GM19324 (cell line): Measurements from ENCODE around the gene TNFRSF4.
A peak's percentile ranks its signal among the peaks of the same experiment; 100 is the strongest.

Experiments
- ATAC-seq: cut with Tn5 transposase; IDR thresholded peaks from one replicate; pipeline ENCODE4 v1.9.1; 2021; ENCODE audit warnings: mild to moderate bottlenecking, moderate library complexity; ENCODE audit not compliant: unreplicated experiment, low FRiP score

TNFRSF4 gene

GRCh38 chr1:1234180-1234808 is 20.3 kb upstream of the TNFRSF4 start:
- ATAC-seq, result no peak

- ATAC-seq, result no peak
Measured at GRCh38 chr1:1233567-1233892, 19.6 kb upstream of the TNFRSF4 start.

DNA sequence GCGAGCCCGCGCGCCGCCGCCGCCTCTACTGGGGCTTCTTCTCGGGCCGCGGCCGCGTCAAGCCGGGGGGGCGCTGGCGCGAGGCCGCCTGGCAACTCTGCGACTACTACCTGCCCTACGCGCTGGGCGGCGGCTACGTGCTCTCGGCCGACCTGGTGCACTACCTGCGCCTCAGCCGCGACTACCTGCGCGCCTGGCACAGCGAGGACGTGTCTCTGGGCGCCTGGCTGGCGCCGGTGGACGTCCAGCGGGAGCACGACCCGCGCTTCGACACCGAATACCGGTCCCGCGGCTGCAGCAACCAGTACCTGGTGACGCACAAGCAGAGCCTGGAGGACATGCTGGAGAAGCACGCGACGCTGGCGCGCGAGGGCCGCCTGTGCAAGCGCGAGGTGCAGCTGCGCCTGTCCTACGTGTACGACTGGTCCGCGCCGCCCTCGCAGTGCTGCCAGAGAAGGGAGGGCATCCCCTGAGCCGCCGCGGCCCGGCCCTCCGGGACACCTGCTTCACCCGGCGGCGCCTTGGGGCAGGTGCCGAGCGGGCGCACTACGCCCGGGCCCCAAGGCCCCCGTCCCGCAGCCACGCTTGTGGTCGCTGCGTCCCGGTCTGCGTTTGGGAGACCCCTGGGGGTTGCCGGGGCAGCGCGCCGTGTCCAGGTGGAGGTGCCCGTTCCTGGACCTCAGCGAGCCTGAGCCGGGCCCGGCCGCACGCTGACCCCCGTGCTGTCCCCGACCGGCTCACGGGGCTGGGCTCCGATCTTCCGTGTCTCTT is 19.0 kb upstream of the TNFRSF4 start:
- no peak for ATAC-seq

- ATAC-seq, result no peak
Measured at GRCh38 chr1:1232208-1232795, 18.3 kb upstream of the TNFRSF4 start, which contains the start of gene B3GALT6. B3GALT6 (plus strand) TSS chr1:1232237; CDS start chr1:1232279, 42 bp downstream.

DNA sequence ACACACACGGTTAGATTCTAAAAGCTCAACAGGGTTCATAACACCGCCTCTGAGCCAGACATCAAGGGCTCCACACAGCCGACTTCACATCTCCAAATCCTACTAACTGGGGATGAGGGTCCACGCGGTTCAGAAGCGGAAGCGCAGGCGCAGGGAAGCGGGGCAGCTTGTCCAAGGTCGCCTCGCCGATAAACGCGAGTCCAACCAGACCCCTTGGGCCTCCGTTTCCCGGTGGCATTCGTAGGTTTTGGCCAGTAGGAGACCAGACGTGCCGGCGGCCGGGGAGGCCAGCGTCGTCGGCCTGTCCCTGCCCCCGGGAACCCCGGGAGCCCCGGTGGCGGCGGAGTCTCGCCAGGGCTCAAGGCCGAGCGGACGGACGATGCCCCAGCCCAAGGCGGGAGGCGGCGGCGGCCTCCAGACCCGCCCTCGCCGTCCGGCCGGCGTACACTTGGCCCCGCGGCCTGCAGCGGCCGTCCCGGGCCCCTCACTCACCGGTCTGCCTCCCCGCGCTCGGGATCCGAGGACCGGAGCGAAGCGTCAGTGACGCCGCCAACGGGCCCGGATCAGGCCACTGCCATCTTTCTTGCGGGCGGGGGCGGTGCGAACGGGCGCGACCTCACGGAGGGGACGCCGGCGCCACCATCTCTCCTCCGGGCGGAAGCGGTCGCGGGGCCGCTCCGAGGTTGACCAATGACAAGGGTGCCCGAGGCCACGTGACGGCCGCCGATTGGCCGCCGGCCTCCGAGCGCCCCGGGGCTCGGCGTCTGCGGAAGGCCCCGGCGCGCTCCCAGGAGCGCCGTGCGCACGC is 17.7 kb upstream of the TNFRSF4 start, which contains the start of gene SDF4:
SDF4 (minus strand) TSS at position 602 of the 808 bp plus-strand sequence. CDS start 3,229 bp downstream, outside the sequence.
- peak; percentile 95 for ATAC-seq

- no peak for ATAC-seq
Measured at GRCh38 chr1:1230656-1231399, 16.9 kb upstream of the TNFRSF4 start.

DNA sequence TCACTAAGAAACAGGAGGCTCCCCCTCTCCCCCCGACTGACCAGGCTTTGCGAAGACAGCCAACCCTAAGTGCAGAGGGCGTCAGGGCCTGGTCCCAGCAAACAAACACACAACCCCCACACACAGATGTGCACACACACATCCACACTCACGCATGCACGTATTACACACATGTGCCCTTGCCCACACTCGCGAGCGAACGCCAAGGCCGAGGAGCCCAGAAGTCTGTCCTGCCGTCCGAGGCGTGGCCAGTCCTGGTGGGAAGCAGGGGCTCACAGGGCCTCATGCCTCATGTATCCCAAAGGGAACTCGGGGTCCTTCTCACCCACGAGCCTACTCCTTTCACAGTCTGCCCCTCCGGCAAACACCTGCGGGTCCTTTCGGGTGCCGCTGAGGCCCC is 15.8 kb upstream of the TNFRSF4 start:
- ATAC-seq, result no peak

DNA sequence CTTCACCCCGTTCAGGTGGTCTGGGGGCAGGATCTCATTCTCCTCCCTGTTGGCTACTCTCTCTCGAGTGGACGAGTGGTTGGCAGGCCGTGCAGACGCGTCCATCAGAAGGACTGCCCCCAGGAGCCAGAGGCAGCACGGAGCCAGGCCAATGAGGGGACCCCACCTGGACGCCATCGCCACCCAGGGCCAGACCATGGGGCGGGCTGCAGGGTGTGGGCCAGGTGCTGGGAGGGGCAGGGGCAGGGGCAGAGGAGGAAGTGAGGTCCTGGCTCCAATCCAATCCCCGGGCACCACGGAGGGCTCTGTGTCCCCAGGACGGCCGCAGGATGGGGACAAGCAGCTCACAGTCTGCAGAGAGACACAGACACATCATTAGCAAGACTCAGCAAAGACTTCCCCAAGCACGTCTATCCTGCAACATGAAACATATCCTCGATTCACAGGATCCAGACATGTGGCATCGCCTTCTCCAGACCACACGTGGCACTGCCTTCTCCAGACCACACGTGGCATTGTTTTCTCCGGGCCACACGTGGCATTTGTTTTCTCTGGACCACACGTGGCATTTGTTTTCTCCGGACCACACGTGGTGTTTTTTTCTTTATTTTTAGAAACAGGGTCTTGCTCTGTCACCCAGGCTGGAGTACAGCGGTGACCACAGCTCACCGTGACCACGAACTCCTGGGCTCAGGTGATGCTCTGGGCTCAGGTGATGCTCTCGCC is 14.8 kb upstream of the TNFRSF4 start:
- no peak for ATAC-seq

GRCh38 chr1:1228187-1228586 is 14.2 kb upstream of the TNFRSF4 start:
- ATAC-seq, result no peak

GRCh38 chr1:1227386-1227785 is 13.4 kb upstream of the TNFRSF4 start:
- ATAC-seq, result no peak

DNA sequence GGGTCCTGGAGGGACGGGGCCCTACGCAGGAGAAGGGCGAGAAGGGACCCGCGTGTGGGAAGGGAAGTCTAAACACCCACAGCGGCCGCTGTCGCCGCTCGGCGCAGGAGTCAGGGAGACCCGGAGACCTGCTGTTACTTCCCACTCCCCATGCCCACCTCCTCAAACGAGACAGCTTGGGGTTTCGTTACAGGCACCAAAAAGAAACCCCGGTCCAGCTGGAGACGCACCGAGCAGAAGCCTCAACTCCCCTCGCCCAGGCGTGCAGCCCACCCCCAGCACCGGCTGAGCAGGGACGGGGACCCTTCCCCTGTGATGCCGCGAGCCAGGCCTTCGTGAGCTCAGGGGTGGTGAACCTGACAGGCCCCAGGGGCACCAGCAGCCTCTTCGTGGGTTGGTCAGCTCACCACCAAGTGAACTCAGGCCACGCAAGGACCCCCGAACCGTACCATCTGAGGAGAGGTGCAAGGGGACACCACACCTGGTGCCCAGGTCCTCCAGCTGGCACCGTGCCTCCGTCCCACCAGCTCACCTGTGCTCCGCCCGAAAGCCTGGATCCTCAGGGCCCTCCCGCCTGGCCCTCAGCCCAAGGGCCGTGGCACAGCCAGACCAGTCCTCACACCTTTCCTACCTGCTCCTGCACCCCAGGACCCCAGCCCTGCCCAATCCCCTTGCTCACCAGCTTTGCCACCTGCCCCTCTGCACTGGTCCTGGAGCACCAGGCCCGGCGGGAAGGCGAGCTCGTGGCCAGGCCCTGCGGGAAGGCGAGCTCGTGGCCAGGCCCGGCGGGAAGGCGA is 12.8 kb upstream of the TNFRSF4 start:
- ATAC-seq, result no peak

- no peak for ATAC-seq
Measured at GRCh38 chr1:1225913-1226312, 12.0 kb upstream of the TNFRSF4 start.

GRCh38 chr1:1225238-1225845 is 11.4 kb upstream of the TNFRSF4 start:
- ATAC-seq, result no peak

DNA sequence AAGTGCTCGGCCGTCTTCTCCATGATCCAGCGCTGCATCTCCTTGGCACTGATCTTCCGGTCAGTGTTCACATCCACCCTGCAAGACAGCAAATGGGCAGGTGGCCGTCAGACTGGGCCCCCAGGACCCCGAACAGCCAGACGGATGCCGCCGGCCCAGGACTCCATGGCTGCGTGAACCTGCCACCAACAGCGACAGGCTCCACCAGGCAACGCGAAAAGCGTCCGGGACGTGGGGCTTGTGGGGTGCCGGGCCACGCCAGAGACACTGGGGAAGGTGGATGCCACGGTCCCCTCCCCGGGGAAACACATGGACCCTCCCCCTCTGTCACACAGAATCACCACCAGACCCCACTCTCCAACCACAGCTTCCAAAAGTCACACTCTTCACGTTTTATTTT is 9.9 kb upstream of the TNFRSF4 start:
- ATAC-seq, result no peak

- ATAC-seq, result no peak
Measured at GRCh38 chr1:1223321-1223720, 9.4 kb upstream of the TNFRSF4 start.

DNA sequence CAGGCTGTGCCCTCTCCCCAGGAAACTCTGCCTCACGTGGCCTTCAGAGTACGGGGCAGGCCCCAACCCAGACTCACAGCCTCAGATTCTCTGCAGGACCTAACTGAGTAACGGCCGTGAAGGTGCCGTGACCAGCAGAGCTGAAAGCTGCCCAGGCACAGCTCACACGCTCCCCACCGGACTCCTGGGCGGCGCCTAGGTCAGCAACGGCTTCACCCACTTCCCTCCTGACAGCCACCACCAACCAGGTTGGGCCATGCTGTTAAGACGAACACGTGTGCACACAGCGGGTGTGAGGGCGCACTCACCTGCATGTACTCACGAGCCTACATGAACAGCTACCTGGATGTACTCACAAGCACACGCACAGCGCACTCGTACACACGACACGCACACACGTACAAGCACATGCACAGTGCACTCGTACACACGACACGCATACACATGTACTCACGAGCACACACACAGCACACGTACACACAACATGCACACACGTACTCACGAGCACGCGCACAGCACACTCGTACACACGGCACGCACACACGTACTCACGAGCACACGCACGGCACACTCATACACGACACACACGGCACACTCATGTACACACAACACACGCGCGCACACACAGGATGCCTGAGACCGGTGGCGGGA is 8.7 kb upstream of the TNFRSF4 start:
- no peak for ATAC-seq

- no peak for ATAC-seq
Measured at GRCh38 chr1:1221887-1222574, 8.1 kb upstream of the TNFRSF4 start.
